HEK293T (cell line): ENCODE results near the gene TRPC4AP.

ENCODE experiments used
- BHLHE40 ChIP-seq: fragments of 450-650 bp; IDR thresholded peaks from 2 replicates; pipeline ENCODE4 v1.6.1; 2016; ENCODE audit warnings: mild to moderate bottlenecking, moderate library complexity, borderline replicate concordance
- CTBP1 ChIP-seq: fragments of 450-650 bp; IDR thresholded peaks from 2 replicates; pipeline ENCODE4 v1.6.1; 2016; ENCODE audit warnings: borderline replicate concordance
- FOXA1 ChIP-seq: fragments of 450-650 bp; IDR thresholded peaks from 2 replicates; pipeline ENCODE4 v1.6.1; 2016; ENCODE audit warnings: mild to moderate bottlenecking
- FOXK2 ChIP-seq: fragments of 450-650 bp; IDR thresholded peaks from 2 replicates; pipeline ENCODE4 v1.6.1; 2016; ENCODE audit warnings: mild to moderate bottlenecking
- FOXM1 ChIP-seq: fragments of 450-650 bp; IDR thresholded peaks from 2 replicates; pipeline ENCODE4 v1.6.1; 2017; ENCODE audit warnings: mild to moderate bottlenecking, borderline replicate concordance
- HDGF ChIP-seq: fragments of 450-650 bp; IDR thresholded peaks from 2 replicates; pipeline ENCODE4 v1.6.1; 2017; ENCODE audit warnings: antibody characterized with exemption, borderline replicate concordance
- L3MBTL2 ChIP-seq: fragments of 450-650 bp; conservative IDR thresholded peaks from 2 replicates; pipeline ENCODE4 v1.6.1; 2016; ENCODE audit warnings: mild to moderate bottlenecking
- NFRKB ChIP-seq: fragments of 450-650 bp; IDR thresholded peaks from 2 replicates; pipeline ENCODE4 v1.6.1; 2016; ENCODE audit warnings: mild to moderate bottlenecking, moderate library complexity
- PKNOX1 ChIP-seq: fragments of 450-650 bp; IDR thresholded peaks from 2 replicates; pipeline ENCODE4 v1.6.1; 2016
- SP1 ChIP-seq: fragments of 450-650 bp; IDR thresholded peaks from 2 replicates; pipeline ENCODE4 v1.6.1; 2017
- SUZ12 ChIP-seq: fragments of 450-650 bp; IDR thresholded peaks from 2 replicates; pipeline ENCODE4 v1.6.1; 2016; ENCODE audit warnings: mild to moderate bottlenecking
- TARDBP ChIP-seq: fragments of 450-650 bp; IDR thresholded peaks from 2 replicates; pipeline ENCODE4 v1.6.1; 2016
- ZNF384 ChIP-seq: fragments of 450-650 bp; IDR thresholded peaks from 2 replicates; pipeline ENCODE4 v1.6.1; 2016

GRCh38 chr20:35135867-35136586 lies 43.4 kb upstream of the TRPC4AP start:
- TF ChIP-seq FOXM1 = no peak
- TF ChIP-seq SP1 = no peak
- TF ChIP-seq SUZ12 = no peak
- no peak for TF ChIP-seq BHLHE40
- no peak for TF ChIP-seq FOXA1
- TF ChIP-seq PKNOX1 = no peak
- TF ChIP-seq CTBP1 = no peak
- TF ChIP-seq HDGF = no peak
- TF ChIP-seq ZNF384 = no peak
- no peak for TF ChIP-seq L3MBTL2
- no peak for TF ChIP-seq FOXK2
- no peak for TF ChIP-seq NFRKB
- no peak for TF ChIP-seq TARDBP
